Measurements from ENCODE around the gene TNIK. TPM values are rescaled to one million over a fixed set of nuclear protein-coding genes. Genes with fewer than 3 reads are reported as not detected.

Gene TNIK
- total RNA-seq, 1 experiment from 2014 or later, result 7.0 TPM

DNA sequence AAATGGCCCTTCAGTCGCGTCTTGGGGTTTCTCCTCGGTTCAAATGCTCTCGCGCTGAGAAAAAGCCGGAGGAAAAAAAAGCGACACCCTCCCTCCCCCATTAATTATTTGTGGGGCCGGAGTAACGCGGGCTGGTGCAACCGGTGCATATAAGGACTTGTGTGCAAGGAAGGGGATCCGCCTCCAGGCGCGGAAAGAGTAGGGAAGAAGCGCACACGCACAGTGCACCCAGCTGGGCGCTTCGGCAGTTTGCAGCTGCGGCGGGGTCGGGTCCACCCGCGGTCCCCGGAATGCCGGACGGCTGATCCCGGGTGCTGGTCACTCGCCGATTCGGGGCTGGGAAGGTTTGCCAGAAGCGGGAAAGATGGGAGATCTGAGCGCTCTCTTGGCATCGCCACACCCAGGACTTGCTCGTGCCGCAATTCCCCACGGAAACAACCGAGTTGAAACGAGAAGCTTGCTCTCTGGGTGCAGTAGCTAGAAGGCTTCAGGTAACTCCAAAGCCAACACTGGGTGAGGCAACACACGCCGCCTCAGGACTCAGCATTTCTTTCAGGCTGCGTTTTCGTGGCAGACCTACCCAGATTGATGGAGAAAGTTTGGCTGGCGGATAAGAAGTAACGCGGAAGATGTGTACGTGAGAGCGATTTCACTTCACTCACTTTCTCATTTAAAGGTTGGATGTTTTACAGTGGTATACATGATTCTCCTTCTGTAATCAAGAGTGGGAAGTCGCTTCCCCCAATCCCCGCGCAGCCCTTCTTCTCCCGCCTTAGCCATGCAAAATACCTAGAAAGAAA is 720 bp upstream of the TNIK start:
- H3K9me3 ChIP-seq (ENCODE audit: low read length), result no peaks in the 10 kb centered on the region
- H3K27ac ChIP-seq (ENCODE audit: low read length), result peak overlapping the region; percentile 62
- peak overlapping the region; percentile 100 for H2AFZ ChIP-seq (ENCODE audit: low read length)
- H4K20me1 ChIP-seq (ENCODE audit: low read length), result no peaks in the 10 kb centered on the region
- DNase-seq (peak; percentile 70), ATAC-seq (peak; percentile 54)
- intact Hi-C loops (cut with micrococcal nuclease), result loop anchor here (1.0 to 5.0 kb wide), 7 partner anchors 89 to 499 kb away; no protein-coding TSS in a partner anchor
- TSS peak; percentile 65 for BruUV-seq (replicated peaks)
- H3K9me2 ChIP-seq (replicated peaks; ENCODE audit: low read length), result no peaks in the 10 kb centered on the region
- ChIA-PET POLR2A (ENCODE audit: unreplicated experiment) (interaction anchor here (0.6 to 0.7 kb wide), 2 partner anchors 180 to 512 kb away, joined by 7 to 19 read pairs; no protein-coding TSS in a partner anchor), CTCF (interaction anchor here (0.6 kb wide), 1 partner anchor 92 kb away, joined by 3 read pairs; no protein-coding TSS in a partner anchor)
- H3K4me1 ChIP-seq (ENCODE audit: insufficient read depth, low read length), result peaks cover 26% of the 10 kb centered on the region
- H3K27me3 ChIP-seq (ENCODE audit: low read length), result no peaks in the 10 kb centered on the region
- TF ChIP-seq EZH2 (IDR thresholded peaks at IDR 0.05; ENCODE audit: low read length, unreplicated experiment) (no peak), EZH2phosphoT487 (IDR thresholded peaks at IDR 0.05; ENCODE audit: borderline replicate concordance, low read length) (no peak)
- TF ChIP-seq, protein P1, sequence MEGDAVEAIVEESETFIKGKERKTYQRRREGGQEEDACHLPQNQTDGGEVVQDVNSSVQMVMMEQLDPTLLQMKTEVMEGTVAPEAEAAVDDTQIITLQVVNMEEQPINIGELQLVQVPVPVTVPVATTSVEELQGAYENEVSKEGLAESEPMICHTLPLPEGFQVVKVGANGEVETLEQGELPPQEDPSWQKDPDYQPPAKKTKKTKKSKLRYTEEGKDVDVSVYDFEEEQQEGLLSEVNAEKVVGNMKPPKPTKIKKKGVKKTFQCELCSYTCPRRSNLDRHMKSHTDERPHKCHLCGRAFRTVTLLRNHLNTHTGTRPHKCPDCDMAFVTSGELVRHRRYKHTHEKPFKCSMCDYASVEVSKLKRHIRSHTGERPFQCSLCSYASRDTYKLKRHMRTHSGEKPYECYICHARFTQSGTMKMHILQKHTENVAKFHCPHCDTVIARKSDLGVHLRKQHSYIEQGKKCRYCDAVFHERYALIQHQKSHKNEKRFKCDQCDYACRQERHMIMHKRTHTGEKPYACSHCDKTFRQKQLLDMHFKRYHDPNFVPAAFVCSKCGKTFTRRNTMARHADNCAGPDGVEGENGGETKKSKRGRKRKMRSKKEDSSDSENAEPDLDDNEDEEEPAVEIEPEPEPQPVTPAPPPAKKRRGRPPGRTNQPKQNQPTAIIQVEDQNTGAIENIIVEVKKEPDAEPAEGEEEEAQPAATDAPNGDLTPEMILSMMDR (conservative IDR thresholded peaks at IDR 0.05; ENCODE audit: low read depth, low read length), result peak; percentile 26; the same call in 1 of the 2 replicates
- no peaks in the 10 kb centered on the region for H3F3A ChIP-seq (ENCODE audit: low read length, unreplicated experiment)
- H3K79me2 ChIP-seq (ENCODE audit: low read length), result peaks cover 30% of the 10 kb centered on the region
- no peaks in the 10 kb centered on the region for H3K36me3 ChIP-seq (ENCODE audit: low read depth, low read length)
- peak overlapping the region; percentile 84 for H3K4me3 ChIP-seq (ENCODE audit: low read length)
- H3K4me2 ChIP-seq (ENCODE audit: low read length), result peak overlapping the region; percentile 89
- H3K9ac ChIP-seq (ENCODE audit: low read length), result peak overlapping the region; percentile 78

DNA sequence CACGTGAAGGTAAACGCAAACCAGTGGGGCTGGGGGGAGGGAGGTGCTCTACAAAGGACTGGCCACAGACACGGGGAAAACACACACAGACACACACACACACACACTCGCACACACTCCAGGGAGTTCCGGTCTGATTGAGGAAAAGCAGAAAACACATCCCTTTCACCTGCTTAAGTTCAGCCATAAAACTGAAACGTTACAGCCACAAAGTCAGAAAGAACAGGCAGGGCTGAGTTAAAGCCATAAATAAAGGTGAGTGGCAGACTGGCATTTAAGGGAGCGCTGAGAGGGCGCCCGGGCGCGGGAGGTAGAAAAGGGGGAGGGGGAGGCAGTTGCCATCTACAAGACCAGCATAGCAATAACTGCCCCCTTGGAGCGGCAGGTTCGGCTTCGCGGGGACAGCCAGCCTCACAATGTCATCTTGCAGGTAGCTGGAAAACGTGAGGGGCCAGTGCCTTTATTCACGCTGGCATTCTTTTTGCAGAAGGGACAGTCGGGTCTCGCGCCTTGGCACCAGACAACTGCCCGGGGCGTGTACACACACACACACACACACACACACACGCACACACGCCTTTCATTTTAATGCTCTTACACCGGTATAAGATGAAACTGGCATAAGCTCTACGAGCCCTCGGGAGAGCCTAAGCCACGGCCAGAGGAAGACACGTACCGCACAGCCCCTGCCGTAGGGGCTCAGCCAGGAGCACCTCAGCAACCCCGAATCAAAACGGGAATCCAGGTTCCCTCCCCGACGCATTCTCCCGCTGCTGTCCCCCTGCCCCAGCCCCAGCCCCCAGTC is 866 bp downstream of the TNIK start:
- H3K79me2 ChIP-seq (ENCODE audit: low read length), result peaks cover 35% of the 10 kb centered on the region
- H2AFZ ChIP-seq (ENCODE audit: low read length), result peak overlapping the region; percentile 100
- ATAC-seq, result peak; percentile 34
- no peak overlapping the region for H3K27ac ChIP-seq (ENCODE audit: low read length)
- no peaks in the 10 kb centered on the region for H3K36me3 ChIP-seq (ENCODE audit: low read depth, low read length)
- no peaks in the 10 kb centered on the region for H4K20me1 ChIP-seq (ENCODE audit: low read length)
- peak overlapping the region; percentile 78; the same call in 1 of the 2 replicates for H3K9ac ChIP-seq (ENCODE audit: low read length)
- no peaks in the 10 kb centered on the region for H3F3A ChIP-seq (ENCODE audit: low read length, unreplicated experiment)
- no peaks in the 10 kb centered on the region for H3K9me2 ChIP-seq (replicated peaks; ENCODE audit: low read length)
- DNase-seq, result peak; percentile 48
- POLR2A ChIA-PET (ENCODE audit: unreplicated experiment), result no interaction called here
- peak overlapping the region; percentile 89 for H3K4me2 ChIP-seq (ENCODE audit: low read length)
- no TSS peak for BruUV-seq (replicated peaks)
- H3K27me3 ChIP-seq (ENCODE audit: low read length), result no peaks in the 10 kb centered on the region
- intact Hi-C loops (cut with micrococcal nuclease), result no loop called here
- CTCF ChIA-PET, result interaction anchor here (0.6 kb wide), 1 partner anchor 31 kb away, joined by 3 read pairs; no protein-coding TSS in a partner anchor
- peaks cover 30% of the 10 kb centered on the region for H3K4me1 ChIP-seq (ENCODE audit: insufficient read depth, low read length)
- H3K4me3 ChIP-seq (ENCODE audit: low read length), result peak overlapping the region; percentile 84
- TF ChIP-seq, protein P1 (conservative IDR thresholded peaks at IDR 0.05; ENCODE audit: low read depth, low read length), result no peak
- TF ChIP-seq EZH2 (IDR thresholded peaks at IDR 0.05; ENCODE audit: low read length, unreplicated experiment), result no peak
- no peak for TF ChIP-seq EZH2phosphoT487 (IDR thresholded peaks at IDR 0.05; ENCODE audit: borderline replicate concordance, low read length)
- H3K9me3 ChIP-seq (ENCODE audit: low read length), result no peaks in the 10 kb centered on the region
